ENCODE results near the gene DUSP1. TPM values are rescaled to one million over a fixed set of nuclear protein-coding genes. Genes with fewer than 3 reads are reported as not detected.

The DUSP1 gene
- total RNA-seq, 1 donor from 2014 or later = 227 TPM

DNA sequence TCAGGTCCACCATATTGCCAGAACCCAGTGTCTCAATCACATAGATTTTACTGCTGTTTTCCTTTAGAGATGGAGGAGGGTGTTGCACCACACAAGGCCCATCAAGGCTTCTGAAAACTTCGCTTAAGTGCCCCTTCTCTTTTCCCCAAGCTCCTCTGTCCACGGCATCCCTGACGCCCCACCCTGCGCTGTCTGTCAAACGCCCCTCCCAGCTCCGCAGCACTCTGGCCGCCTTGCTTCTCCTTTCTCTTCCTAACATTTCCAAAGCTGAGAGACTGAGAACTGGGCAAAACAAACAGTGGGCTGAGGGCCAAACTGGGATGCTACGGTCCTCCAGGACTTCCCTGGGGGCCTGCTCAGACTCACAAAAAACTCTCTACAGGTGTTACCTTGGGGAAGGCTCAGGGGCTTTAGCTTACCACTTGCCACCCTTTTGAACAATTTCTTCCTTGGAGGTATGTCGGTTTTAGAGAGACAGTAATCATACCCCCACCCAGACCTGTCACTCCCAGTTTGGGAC lies 34.8 kb upstream of the DUSP1 start:
- Histone ChIP-seq H3K36me3 (ENCODE audit: control insufficient read depth, insufficient read depth, low read length) (no peaks in the 10 kb centered on the region), H3K27me3 (ENCODE audit: control insufficient read depth, insufficient read depth, low read length) (no peaks in the 10 kb centered on the region), H3K4me3 (ENCODE audit: low read depth, low read length) (no peak overlapping the region)
- TF ChIP-seq, protein P1, sequence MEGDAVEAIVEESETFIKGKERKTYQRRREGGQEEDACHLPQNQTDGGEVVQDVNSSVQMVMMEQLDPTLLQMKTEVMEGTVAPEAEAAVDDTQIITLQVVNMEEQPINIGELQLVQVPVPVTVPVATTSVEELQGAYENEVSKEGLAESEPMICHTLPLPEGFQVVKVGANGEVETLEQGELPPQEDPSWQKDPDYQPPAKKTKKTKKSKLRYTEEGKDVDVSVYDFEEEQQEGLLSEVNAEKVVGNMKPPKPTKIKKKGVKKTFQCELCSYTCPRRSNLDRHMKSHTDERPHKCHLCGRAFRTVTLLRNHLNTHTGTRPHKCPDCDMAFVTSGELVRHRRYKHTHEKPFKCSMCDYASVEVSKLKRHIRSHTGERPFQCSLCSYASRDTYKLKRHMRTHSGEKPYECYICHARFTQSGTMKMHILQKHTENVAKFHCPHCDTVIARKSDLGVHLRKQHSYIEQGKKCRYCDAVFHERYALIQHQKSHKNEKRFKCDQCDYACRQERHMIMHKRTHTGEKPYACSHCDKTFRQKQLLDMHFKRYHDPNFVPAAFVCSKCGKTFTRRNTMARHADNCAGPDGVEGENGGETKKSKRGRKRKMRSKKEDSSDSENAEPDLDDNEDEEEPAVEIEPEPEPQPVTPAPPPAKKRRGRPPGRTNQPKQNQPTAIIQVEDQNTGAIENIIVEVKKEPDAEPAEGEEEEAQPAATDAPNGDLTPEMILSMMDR (IDR thresholded peaks at IDR 0.05; ENCODE audit: insufficient read depth, low read length, poor library complexity, severe bottlenecking) = no peak
- no peak for DNase-seq (ENCODE audit: low read depth)

DNA sequence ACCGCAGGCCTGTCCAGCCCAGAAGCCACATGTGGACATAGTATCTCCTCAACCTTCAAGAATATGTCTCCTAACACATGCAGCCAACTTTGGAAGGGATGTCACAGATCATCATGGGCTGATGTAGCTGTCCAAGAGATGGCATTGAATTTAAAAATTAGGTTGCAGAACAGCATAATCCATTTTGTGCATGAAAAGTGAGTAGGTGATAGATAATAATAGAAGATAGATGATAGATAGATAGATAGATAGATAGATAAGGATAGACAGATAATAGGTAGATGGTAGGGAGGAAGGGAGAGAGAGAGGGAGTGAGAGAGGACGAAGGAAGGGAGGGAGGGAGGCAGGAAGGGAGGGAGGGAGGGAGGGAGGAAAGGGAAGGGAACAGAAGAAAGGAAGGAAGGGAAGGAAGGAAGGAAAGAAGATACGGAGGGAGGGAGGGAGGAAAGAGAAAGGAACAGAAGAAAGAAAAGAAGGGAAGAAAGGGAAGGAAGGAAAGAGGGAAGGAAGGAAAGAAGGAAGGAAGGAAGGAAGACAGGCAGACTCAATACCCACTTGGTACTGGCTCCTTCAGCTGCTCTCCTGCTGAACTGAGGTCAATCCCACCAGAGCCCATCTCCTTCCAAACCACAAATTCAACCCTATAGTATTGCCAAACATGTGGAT lies 34.2 kb upstream of the DUSP1 start:
- Histone ChIP-seq H3K36me3 (ENCODE audit: control insufficient read depth, insufficient read depth, low read length) (no peaks in the 10 kb centered on the region), H3K4me3 (ENCODE audit: low read depth, low read length) (no peak overlapping the region), H3K27me3 (ENCODE audit: control insufficient read depth, insufficient read depth, low read length) (no peaks in the 10 kb centered on the region)
- TF ChIP-seq, protein P1 (IDR thresholded peaks at IDR 0.05; ENCODE audit: insufficient read depth, low read length, poor library complexity, severe bottlenecking) = no peak
- no peak for DNase-seq (ENCODE audit: low read depth)

DNA sequence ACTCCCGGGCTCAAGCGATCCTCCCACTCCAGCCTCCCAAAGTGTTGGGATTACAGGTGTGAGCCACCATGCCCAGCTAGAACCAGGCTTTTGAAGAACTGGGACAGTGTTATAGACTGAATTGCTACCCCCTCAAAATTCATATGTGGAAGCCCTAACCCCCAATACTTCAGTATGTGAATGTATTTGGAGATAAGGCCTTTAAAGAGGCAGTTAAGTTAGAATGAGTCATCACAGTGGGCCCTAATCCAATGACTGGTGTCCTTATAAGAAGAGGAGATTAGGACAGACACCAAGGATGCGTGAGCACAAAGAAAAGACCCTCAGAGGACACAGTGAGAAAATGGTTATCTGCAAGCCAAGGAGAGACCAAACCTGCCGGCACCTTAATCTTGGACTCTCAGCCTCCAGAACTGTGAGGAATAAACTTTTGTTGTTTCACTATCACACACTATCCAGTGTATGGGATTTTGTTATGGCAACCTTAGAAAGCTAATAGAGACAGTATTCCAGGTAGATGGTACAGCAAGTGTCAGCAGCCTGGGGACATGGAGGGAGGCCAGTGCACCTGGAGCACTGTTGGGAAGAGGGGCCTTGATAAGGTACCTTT lies 31.7 kb upstream of the DUSP1 start:
- H3K27me3 ChIP-seq (ENCODE audit: control insufficient read depth, insufficient read depth, low read length) = no peaks in the 10 kb centered on the region
- no peak for DNase-seq (ENCODE audit: low read depth)
- H3K36me3 ChIP-seq (ENCODE audit: control insufficient read depth, insufficient read depth, low read length) = no peaks in the 10 kb centered on the region
- H3K4me3 ChIP-seq (ENCODE audit: low read depth, low read length) = no peak overlapping the region
- TF ChIP-seq, protein P1 (IDR thresholded peaks at IDR 0.05; ENCODE audit: insufficient read depth, low read length, poor library complexity, severe bottlenecking) = no peak

DNA sequence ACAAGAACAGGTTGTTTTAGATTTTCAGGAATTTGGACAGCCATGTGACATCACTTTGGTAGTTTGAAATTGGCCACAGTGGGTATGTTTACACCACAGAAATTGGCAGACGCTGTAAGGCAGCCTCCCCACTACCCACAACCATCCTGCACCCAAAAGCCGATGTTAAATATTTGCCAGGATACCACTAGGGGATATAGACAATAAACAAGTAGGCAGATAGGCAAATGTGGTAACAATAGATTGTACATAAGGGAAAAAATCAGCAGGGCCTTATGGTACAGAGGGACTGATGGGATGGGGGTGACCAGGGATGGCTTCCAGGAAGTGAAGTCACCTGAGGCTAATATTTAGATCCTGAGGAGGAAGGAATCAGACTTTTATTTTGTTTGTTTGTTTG lies 31.1 kb upstream of the DUSP1 start:
- DNase-seq (ENCODE audit: low read depth) = no peak
- H3K36me3 ChIP-seq (ENCODE audit: control insufficient read depth, insufficient read depth, low read length) = no peaks in the 10 kb centered on the region
- TF ChIP-seq, protein P1 (IDR thresholded peaks at IDR 0.05; ENCODE audit: insufficient read depth, low read length, poor library complexity, severe bottlenecking) = no peak
- no peaks in the 10 kb centered on the region for H3K27me3 ChIP-seq (ENCODE audit: control insufficient read depth, insufficient read depth, low read length)
- no peak overlapping the region for H3K4me3 ChIP-seq (ENCODE audit: low read depth, low read length)

DNA sequence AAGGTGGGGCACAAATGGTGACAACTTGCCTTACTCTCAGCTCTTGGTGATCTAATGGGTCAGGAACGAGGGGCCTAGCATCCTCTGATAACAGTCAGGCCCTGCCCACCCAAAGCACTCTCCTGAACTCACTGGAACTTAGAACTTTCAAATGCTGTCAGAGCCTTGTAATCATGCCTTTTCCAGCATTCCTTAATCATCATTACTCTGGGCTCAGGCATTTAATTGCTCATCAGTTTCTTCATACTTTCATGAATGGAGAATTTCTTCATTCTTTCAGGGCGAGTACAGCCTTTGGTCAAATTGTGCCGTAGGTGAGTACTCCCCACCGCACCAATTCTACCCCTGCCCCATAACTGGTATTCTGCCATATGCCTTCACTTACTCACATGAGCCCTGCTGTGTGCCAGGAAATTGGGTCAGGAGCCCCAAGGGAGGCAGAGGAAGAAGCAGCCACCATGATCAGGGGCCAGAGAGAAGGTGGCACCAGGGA lies 30.2 kb upstream of the DUSP1 start:
- TF ChIP-seq, protein P1 (IDR thresholded peaks at IDR 0.05; ENCODE audit: insufficient read depth, low read length, poor library complexity, severe bottlenecking) = no peak
- H3K27me3 ChIP-seq (ENCODE audit: control insufficient read depth, insufficient read depth, low read length) = no peaks in the 10 kb centered on the region
- DNase-seq (ENCODE audit: low read depth) = peak; percentile 83
- H3K36me3 ChIP-seq (ENCODE audit: control insufficient read depth, insufficient read depth, low read length) = no peaks in the 10 kb centered on the region
- no peak overlapping the region for H3K4me3 ChIP-seq (ENCODE audit: low read depth, low read length)
